Prostate gland (tissue), 2 donors: ENCODE measurements around the gene CAPN1. TPM values are rescaled to one million over a fixed set of nuclear protein-coding genes. Genes with fewer than 3 reads are reported as not detected.

ENCODE experiments used
- DNase-seq: peaks from one replicate; pipeline ENCODE4 v3.0.0-alpha.2; 2019; ENCODE audit warnings: low spot score
- H3K27ac ChIP-seq, 2 donors: fragments of 200-600 bp; sonication (generic); 2 replicates each; pipeline ENCODE4 v1.5.1; 2017 to 2019
- H3K27me3 ChIP-seq: fragments of 200-600 bp; sonication (generic); replicated peaks from 2 replicates; pipeline ENCODE4 v1.5.1; 2019; ENCODE audit not compliant: insufficient read depth
- H3K36me3 ChIP-seq, 2 donors: fragments of 200-600 bp; sonication (generic); 1 replicate in 1 of 2; 2 replicates in 1 of 2; pipeline versions ENCODE4 v1.5.1 to v1.8.1; 2017 to 2019
- H3K4me1 ChIP-seq: fragments of 200-600 bp; sonication (generic); replicated peaks from 2 replicates; pipeline ENCODE4 v1.5.1; 2019
- H3K4me3 ChIP-seq, 2 donors: fragments of 200-600 bp; sonication (generic); 2 replicates each; pipeline ENCODE4 v1.5.1; 2017 to 2019
- H3K9me3 ChIP-seq: fragments of 200-600 bp; sonication (generic); 2 replicates; pipeline ENCODE4 v1.5.1; 2017
- POLR2A ChIP-seq: fragments of 450-650 bp; IDR thresholded peaks from one replicate; pipeline ENCODE4 v1.6.1; 2016; ENCODE audit warnings: antibody characterized with exemption, mild to moderate bottlenecking
- POLR2AphosphoS5 ChIP-seq: sonication (generic); formaldehyde crosslinking; IDR thresholded peaks from one replicate; pipeline ENCODE4 v1.6.1; 2017; ENCODE audit warnings: antibody characterized with exemption
- WGBS: methylation state at CpG from one replicate; pipeline ENCODE4 v1.1.5; 2018; 5-methylcytosine and 5-hydroxymethylcytosine counted together
- intact Hi-C: fragments of 100-400 bp; cut with DNase I; formaldehyde crosslinking; loops from one replicate; pipeline ENCODE4 v1.14.2; 2022
- total RNA-seq, 2 donors: library from RNA; depleted of rRNA; stranded (reverse); fragments of >200 nt; gene quantifications; one replicate each; pipeline ENCODE4 v1.1.0, GENCODE V29; 2016
- TF ChIP-seq, protein P1 (sequence below), 4 experiments: fragments of 200-600 bp in 2 of 4; fragments of 450-650 bp in 2 of 4; sonication (generic) in 2 of 4; IDR thresholded peaks; 1 replicate in 3 of 4; 2 replicates in 1 of 4; pipeline ENCODE4 v1.5.1; 2016 to 2019; ENCODE audit warnings: antibody characterized with exemption in 4 of 4, mild to moderate bottlenecking in 2 of 4, moderate library complexity in 2 of 4

CAPN1 gene
- total RNA-seq, 2 donors from 2014 or later: 215 to 374 TPM

DNA sequence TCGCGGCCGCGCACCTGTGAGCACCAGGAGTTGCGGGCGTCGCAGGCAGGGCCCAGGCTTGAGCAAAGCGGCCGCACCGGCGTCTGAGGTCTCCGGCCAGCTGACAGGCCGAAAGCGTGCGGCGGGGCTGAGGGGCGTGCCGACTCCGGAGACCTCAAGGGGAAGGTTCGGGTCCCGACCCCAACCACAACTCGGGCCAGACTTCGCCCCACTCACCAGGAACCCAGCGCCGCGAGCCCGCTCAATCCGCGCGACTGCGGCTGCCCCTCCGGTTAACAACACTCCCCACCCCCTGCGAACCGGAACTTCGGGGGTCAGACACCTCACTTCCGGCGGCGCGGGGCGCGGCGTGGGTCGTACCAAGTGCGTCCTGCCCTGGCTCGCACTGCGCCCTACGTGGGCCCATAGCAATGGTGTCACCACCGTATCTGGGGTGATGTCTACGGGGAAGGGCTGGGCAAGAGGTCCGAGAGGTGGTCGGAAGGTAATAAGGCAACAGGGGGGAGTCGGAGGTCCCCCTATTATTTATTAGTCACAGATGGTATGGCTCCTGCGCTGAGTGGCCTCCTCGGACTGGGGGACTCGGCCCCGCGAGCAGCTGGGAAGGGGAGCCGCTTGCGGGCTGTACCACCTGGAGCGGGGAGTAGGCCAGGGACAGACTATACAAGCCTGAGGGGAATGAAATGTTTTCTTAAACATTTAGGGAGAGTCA lies 47.3 kb upstream of the CAPN1 start, which contains the start of gene SYVN1:
SYVN1 (minus strand) TSS at position 280 of the 712 bp plus-strand sequence. CDS start 918 bp downstream, outside the sequence.
- WGBS: under 1% methylated on average over 56 of the region's 60 CpGs
- peaks cover 21 to 24% of the 10 kb centered on the region in 2 donors for H3K36me3 ChIP-seq
- no peaks in the 10 kb centered on the region for H3K9me3 ChIP-seq
- H3K27me3 ChIP-seq: no peaks in the 10 kb centered on the region
- H3K27ac ChIP-seq: peak within 1 kb of the TSS; percentile 98
- peaks cover 7% of the 10 kb centered on the region for H3K4me1 ChIP-seq
- intact Hi-C loops: no loop called here
- DNase-seq: peak; percentile 87
- H3K4me3 ChIP-seq: peak within 1 kb of the TSS; percentile 55 to 64
- peak; percentile 95 for TF ChIP-seq POLR2A
- TF ChIP-seq, protein P1, sequence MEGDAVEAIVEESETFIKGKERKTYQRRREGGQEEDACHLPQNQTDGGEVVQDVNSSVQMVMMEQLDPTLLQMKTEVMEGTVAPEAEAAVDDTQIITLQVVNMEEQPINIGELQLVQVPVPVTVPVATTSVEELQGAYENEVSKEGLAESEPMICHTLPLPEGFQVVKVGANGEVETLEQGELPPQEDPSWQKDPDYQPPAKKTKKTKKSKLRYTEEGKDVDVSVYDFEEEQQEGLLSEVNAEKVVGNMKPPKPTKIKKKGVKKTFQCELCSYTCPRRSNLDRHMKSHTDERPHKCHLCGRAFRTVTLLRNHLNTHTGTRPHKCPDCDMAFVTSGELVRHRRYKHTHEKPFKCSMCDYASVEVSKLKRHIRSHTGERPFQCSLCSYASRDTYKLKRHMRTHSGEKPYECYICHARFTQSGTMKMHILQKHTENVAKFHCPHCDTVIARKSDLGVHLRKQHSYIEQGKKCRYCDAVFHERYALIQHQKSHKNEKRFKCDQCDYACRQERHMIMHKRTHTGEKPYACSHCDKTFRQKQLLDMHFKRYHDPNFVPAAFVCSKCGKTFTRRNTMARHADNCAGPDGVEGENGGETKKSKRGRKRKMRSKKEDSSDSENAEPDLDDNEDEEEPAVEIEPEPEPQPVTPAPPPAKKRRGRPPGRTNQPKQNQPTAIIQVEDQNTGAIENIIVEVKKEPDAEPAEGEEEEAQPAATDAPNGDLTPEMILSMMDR (IDR thresholded peaks at IDR 0.05): peak in 1 of 4 experiments; percentile 25
- TF ChIP-seq POLR2AphosphoS5: peak; percentile 94

DNA sequence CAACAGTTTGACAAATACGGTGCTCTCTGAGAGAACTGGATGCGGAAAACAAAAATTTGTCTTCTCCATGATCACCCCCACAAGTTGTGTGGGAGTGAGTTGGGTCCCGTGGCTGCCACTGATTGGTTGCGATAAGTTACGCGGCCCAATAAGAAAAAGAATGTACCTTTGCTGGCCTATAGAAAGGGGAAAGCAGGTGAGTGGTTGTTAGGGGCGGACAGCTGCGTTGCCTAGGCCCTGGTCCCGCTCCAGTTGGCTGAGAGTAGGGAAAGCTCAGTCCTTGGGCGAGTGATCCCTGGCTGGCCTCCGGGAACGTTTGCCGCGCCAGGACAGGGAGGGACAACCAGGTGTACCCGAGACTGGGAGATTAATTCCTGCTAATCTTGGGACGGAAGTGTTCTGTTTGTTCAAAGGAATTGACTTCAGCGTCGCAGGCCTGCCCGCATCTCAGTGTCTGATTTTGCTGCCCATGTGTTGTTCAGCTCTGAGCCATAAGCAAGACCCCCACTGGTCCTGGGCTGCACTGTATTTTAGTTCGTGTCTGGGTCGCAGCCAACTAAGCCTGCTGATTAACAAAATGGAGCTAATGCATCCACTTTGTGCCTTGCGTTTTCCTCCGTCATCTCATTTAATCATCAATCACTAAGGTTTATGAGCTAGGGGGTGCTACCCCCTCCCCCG lies 46.6 kb upstream of the CAPN1 start:
- intact Hi-C loops: no loop called here
- Histone ChIP-seq H3K36me3 (peaks cover 14 to 17% of the 10 kb centered on the region in 2 donors), H3K27ac (peak overlapping the region; percentile 98), H3K27me3 (no peaks in the 10 kb centered on the region), H3K4me3 (peak overlapping the region; percentile 55 to 64), H3K9me3 (no peaks in the 10 kb centered on the region), H3K4me1 (peaks cover 7% of the 10 kb centered on the region)
- TF ChIP-seq, protein P1 (IDR thresholded peaks at IDR 0.05): no peak
- TF ChIP-seq POLR2AphosphoS5: peak; percentile 96
- peak; percentile 87 for TF ChIP-seq POLR2A
- peak; percentile 98 for DNase-seq
- WGBS: under 1% methylated on average over 24 of the region's 24 CpGs

DNA sequence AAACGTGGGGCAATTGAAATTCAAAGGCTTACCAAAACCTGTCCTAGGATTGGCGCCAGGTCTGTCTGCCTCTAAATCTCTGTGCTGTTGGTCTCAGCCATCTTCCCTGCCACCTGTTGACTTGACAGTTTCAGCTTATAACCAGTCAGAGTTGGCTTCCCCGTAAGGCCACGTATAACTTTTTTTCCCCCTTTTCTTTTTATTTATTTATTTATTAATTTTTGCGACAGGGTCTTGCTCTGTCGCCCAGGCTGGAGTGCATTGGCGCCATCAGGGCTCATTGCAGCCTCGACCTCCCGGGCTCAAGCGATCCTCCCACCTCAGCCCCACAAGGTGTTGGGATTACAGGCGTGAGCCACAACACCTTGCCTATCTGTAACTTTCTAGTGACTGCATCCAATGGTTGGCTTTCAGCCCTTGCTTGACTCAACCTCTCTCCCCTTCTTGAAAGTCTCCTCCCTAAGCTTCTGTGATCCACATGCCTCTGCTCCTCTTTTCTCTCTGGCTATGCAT lies 46.0 kb upstream of the CAPN1 start:
- WGBS: 40% methylated on average over 11 of the region's 11 CpGs
- TF ChIP-seq, protein P1 (IDR thresholded peaks at IDR 0.05): no peak
- TF ChIP-seq POLR2AphosphoS5: no peak
- Histone ChIP-seq H3K27me3 (no peaks in the 10 kb centered on the region), H3K4me3 (peak overlapping the region; percentile 55 to 64), H3K36me3 (peaks cover 8 to 11% of the 10 kb centered on the region in 2 donors), H3K4me1 (peaks cover 7% of the 10 kb centered on the region), H3K27ac (peak overlapping the region; percentile 98), H3K9me3 (no peaks in the 10 kb centered on the region)
- DNase-seq: no peak
- intact Hi-C loops: no loop called here

DNA sequence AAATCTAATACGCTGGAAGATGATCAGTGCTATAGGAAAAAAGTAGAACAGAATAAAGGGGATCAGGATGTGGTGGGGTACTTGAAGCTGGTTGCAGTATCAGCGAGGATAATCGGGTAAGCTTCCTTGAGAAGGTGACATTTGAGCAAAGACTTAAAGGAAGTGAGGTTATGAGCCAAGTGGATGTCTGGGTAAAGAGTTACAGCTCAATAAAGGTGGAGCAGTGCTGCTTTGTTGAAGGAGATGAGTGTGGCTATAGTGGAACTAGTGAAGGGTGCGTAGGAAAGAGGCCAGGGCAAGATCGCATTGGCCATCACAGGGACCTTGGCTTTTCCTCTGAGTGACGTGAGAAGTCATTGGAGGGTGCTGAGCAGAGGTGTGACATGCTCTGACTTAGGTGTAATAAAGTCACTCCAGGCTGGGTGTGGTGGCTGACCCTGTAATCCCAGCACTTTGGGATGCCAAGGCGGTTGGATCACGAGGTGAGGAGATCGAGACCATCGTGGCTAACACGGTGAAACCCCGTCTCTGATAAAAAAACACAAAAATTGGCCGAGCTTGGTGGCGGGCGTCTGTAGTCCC lies 45.1 kb upstream of the CAPN1 start:
- Histone ChIP-seq H3K27ac (peak overlapping the region in 1 of 2 donors; percentile 98), H3K36me3 (peaks cover 0 to 7% of the 10 kb centered on the region in 2 donors), H3K4me1 (peaks cover 7% of the 10 kb centered on the region), H3K4me3 (no peak overlapping the region), H3K9me3 (no peaks in the 10 kb centered on the region), H3K27me3 (no peaks in the 10 kb centered on the region)
- TF ChIP-seq POLR2A (no peak), POLR2AphosphoS5 (no peak)
- TF ChIP-seq, protein P1 (IDR thresholded peaks at IDR 0.05): no peak
- intact Hi-C loops: no loop called here
- no peak for DNase-seq
- WGBS: 84% methylated on average over 15 of the region's 15 CpGs
